ENCODE data around the gene SYN1. TPM values are rescaled to one million over a fixed set of nuclear protein-coding genes. Genes with fewer than 3 reads are reported as not detected.

SYN1 gene
- total RNA-seq, 1 donor from 2014 or later: not detected

- ATAC-seq (ENCODE audit: low read depth) (no peak), DNase-seq (no peak)
- Mint-ChIP-seq H3K36me3 (ENCODE audit: low read depth) (peaks cover 11% of the 10 kb centered on the region), H3K27ac (no peak overlapping the region), H3K4me3 (no peak overlapping the region), H3K9me3 (no peaks in the 10 kb centered on the region), H3K4me1 (peaks cover 11% of the 10 kb centered on the region), H3K27me3 (peaks cover 4% of the 10 kb centered on the region)
- POLR2A ChIA-PET: no interaction called here
- CTCF ChIA-PET: no interaction called here
- no peak for TF ChIP-seq CTCF (IDR thresholded peaks at IDR 0.05)
- intact Hi-C loops (cut with micrococcal nuclease): no loop called here
Measured at GRCh38 chrX:47576021-47576898, 43.4 kb downstream of the SYN1 start.

DNA sequence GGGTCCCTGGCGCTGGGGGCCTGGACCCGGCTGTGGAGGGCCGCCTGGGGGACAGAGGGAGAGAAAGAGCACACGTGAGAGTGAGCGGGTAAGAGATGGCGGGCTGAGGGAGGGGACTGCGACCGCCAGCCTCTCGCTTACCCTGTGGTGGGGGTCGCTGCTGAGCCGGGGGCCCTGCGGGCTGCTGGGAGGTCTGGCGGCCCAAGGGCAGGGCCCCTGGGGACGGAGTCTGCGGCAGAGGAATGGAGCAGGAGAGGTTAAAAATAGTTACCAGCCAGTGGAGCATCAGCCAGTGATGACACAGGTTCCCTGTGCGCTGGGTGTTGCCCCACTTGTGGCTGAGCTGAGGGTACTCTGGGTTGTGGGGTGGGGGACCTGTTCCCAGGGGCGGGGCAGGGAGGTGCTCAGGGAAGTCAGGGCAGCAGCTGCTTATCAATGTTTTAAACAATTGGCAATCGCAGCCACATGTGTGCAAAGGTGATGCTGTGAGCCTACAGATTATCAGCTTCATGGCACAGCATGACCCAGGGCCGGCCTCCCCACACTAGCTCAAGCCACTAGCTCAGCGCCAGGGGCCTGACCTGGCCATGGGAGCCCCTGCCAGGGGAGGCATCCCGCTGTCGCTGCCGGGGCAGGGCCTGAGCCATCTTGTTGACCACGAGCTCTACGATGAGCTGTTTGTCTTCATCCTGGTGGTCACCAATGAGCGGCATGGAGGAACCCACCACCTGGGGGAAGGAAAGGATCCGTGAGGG is 44.9 kb downstream of the SYN1 start:
- ATAC-seq (ENCODE audit: low read depth) (no peak), DNase-seq (no peak)
- Mint-ChIP-seq H3K9me3 (no peaks in the 10 kb centered on the region), H3K27ac (no peak overlapping the region), H3K4me3 (no peak overlapping the region), H3K4me1 (peaks cover 11% of the 10 kb centered on the region), H3K36me3 (ENCODE audit: low read depth) (peaks cover 24% of the 10 kb centered on the region), H3K27me3 (peaks cover 4% of the 10 kb centered on the region)
- POLR2A ChIA-PET: no interaction called here
- CTCF ChIA-PET: no interaction called here
- TF ChIP-seq CTCF (IDR thresholded peaks at IDR 0.05): no peak
- intact Hi-C loops (cut with micrococcal nuclease): no loop called here

GRCh38 chrX:47574076-47574546 is 45.5 kb downstream of the SYN1 start:
- Mint-ChIP-seq H3K36me3 (ENCODE audit: low read depth) (peaks cover 30% of the 10 kb centered on the region), H3K9me3 (no peaks in the 10 kb centered on the region), H3K27me3 (peaks cover 4% of the 10 kb centered on the region), H3K4me1 (peaks cover 8% of the 10 kb centered on the region), H3K4me3 (no peak overlapping the region), H3K27ac (no peak overlapping the region)
- ATAC-seq (ENCODE audit: low read depth) (no peak), DNase-seq (no peak)
- no peak for TF ChIP-seq CTCF (IDR thresholded peaks at IDR 0.05)
- POLR2A ChIA-PET: no interaction called here
- intact Hi-C loops (cut with micrococcal nuclease): no loop called here
- CTCF ChIA-PET: no interaction called here

DNA sequence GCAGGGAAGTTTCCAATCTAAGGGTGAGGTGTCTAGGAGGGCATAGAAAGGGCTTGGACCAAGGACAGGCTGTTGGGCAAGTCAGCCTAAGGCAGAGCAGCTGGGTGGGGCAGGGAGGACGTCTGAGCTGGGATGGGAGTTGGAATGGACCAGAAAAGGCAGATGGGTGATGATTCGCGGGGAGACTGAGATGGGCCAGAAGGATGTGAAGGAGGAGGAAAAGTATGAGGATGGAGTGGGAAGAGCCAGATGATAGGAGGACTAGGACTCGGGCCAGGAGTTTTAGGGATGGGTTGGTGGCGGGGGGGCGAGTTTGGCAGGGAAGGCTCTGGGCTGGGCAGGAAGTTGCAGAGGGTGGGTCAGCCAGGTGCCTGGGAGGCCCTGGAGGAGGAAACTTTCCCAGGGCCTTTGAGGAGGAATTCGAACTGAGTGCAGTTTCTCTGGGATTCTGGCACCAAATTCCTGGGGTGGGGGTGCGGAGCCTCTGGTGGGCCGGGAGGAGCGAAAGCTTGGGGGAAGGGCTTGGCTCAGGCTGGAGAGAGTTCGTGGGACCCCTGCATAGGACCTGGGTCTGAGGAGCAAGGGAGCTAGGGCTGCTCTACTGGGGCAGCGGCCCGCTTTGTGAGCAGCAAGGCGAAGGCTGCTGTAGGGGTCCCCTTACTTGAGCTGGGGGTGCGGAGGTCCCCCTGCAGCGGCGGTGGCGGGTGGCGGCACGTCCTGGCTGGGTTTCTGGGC is 46.1 kb downstream of the SYN1 start:
- no peaks in the 10 kb centered on the region for H3K9me3 Mint-ChIP-seq

More for the DNA sequence above, 46.1 kb downstream of the SYN1 start:
- ChIA-PET CTCF (no interaction called here), POLR2A (no interaction called here)
- H3K36me3 Mint-ChIP-seq (ENCODE audit: low read depth): peaks cover 36% of the 10 kb centered on the region
- intact Hi-C loops (cut with micrococcal nuclease): no loop called here
- peaks cover 8% of the 10 kb centered on the region for H3K4me1 Mint-ChIP-seq
- peaks cover 4% of the 10 kb centered on the region for H3K27me3 Mint-ChIP-seq
- H3K27ac Mint-ChIP-seq: no peak overlapping the region
- ATAC-seq (ENCODE audit: low read depth): no peak
- DNase-seq: no peak
- no peak overlapping the region for H3K4me3 Mint-ChIP-seq
- no peak for TF ChIP-seq CTCF (IDR thresholded peaks at IDR 0.05)

Measured in activated B cell treated with CpG ODN at 0.5 μM for 24 hours (primary cell).